Epithelial cell of proximal tubule (primary cell): ENCODE data around the gene TLR7. TPM values are rescaled to one million over a fixed set of nuclear protein-coding genes. Genes with fewer than 3 reads are reported as not detected.

ENCODE experiments used
- DNase-seq: peaks from one replicate; pipeline ENCODE4 v3.0.0-alpha.2; 2011; ENCODE audit warnings: low read depth
- H3K4me3 ChIP-seq: 2 replicates; pipeline ENCODE4 v1.5.1; 2011; ENCODE audit warnings: low read depth, mild to moderate bottlenecking, low read length
- total RNA-seq: library from RNA; depleted of rRNA; stranded (reverse); fragments of >200 nt; gene quantifications from 2 replicates; pipeline ENCODE4 v1.2.3, GENCODE V29; 2015
- TF ChIP-seq, protein P1 (sequence below): conservative IDR thresholded peaks from 2 replicates; pipeline ENCODE4 v1.5.1; 2012; ENCODE audit warnings: low read depth, mild to moderate bottlenecking, low read length

Gene TLR7
- total RNA-seq, 1 donor from 2014 or later, result not detected

DNA sequence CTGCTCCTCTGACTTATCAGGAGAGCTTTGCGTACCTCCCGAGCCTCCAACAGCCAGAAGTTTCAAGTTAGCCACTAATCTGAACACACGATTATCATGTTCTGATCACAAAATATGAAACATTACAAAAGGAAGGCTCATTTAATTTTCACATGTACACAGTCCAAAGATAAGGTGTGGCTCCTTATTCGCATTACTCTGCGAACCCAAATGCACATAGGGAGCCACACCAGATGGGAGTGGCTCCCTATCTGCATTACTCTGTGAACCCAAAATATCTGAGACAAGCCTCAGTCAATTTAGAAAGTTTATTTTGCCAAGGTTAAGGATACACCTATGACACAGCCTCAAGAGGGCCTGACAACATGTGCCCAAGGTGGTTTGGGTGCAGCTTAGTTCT lies 68.0 kb downstream of the TLR7 start:
- DNase-seq, result no peak
- TF ChIP-seq, protein P1, sequence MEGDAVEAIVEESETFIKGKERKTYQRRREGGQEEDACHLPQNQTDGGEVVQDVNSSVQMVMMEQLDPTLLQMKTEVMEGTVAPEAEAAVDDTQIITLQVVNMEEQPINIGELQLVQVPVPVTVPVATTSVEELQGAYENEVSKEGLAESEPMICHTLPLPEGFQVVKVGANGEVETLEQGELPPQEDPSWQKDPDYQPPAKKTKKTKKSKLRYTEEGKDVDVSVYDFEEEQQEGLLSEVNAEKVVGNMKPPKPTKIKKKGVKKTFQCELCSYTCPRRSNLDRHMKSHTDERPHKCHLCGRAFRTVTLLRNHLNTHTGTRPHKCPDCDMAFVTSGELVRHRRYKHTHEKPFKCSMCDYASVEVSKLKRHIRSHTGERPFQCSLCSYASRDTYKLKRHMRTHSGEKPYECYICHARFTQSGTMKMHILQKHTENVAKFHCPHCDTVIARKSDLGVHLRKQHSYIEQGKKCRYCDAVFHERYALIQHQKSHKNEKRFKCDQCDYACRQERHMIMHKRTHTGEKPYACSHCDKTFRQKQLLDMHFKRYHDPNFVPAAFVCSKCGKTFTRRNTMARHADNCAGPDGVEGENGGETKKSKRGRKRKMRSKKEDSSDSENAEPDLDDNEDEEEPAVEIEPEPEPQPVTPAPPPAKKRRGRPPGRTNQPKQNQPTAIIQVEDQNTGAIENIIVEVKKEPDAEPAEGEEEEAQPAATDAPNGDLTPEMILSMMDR, result no peak
- no peak overlapping the region for H3K4me3 ChIP-seq

DNA sequence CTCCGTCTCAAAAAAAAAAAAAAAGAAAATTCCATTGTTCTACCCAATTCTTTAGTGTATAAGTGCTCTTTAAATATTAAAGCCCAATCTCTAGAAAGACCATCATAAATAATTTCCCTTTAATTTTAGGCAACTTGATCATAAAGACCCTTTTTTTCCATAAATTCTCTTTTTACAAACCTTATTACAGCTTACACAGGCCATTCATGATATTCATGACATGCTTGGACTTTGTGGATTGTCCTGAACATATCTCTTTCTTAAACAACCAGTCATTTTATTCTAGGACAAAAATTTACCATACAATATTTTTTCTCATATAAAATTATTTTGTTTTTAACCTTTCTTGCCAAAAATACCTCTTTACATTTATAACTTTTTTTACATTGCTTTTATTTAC lies 70.1 kb downstream of the TLR7 start:
- no peak overlapping the region for H3K4me3 ChIP-seq
- no peak for DNase-seq
- TF ChIP-seq, protein P1, result no peak

Other genes starting within 250 kb of the TLR7 start
- gene PRPS2, start 75.7 kb upstream of the TLR7 start, total RNA-seq, result 54.0 and 73.8 TPM in 2 replicates
- gene TLR8, start 39.5 kb downstream of the TLR7 start, total RNA-seq, result not detected in 2 replicates
- gene TMSB4X, start 108.0 kb downstream of the TLR7 start, total RNA-seq, result 5,522 and 5,862 TPM in 2 replicates
- gene FAM9C, start 177.5 kb downstream of the TLR7 start, total RNA-seq, result not detected in 2 replicates